Subcutaneous adipose tissue (tissue), 4 donors: ENCODE data around the gene TNRC6C. TPM values are rescaled to one million over a fixed set of nuclear protein-coding genes. Genes with fewer than 3 reads are reported as not detected.

Source experiments
- total RNA-seq, 4 donors: library from RNA; depleted of rRNA; stranded (reverse); fragments of >200 nt; gene quantifications; one replicate each; pipeline ENCODE4 v1.1.0, GENCODE V29; 2016
- TF ChIP-seq, protein P1 (sequence below): fragments of 450-650 bp; IDR thresholded peaks from one replicate; pipeline ENCODE4 v1.5.1; 2016; ENCODE audit warnings: low read depth, mild to moderate bottlenecking, control low read depth, antibody characterized with exemption, moderate library complexity

Gene TNRC6C
- total RNA-seq, 4 donors from 2014 or later: 8.2 to 33.3 (median 13.8) TPM

- TF ChIP-seq, protein P1, sequence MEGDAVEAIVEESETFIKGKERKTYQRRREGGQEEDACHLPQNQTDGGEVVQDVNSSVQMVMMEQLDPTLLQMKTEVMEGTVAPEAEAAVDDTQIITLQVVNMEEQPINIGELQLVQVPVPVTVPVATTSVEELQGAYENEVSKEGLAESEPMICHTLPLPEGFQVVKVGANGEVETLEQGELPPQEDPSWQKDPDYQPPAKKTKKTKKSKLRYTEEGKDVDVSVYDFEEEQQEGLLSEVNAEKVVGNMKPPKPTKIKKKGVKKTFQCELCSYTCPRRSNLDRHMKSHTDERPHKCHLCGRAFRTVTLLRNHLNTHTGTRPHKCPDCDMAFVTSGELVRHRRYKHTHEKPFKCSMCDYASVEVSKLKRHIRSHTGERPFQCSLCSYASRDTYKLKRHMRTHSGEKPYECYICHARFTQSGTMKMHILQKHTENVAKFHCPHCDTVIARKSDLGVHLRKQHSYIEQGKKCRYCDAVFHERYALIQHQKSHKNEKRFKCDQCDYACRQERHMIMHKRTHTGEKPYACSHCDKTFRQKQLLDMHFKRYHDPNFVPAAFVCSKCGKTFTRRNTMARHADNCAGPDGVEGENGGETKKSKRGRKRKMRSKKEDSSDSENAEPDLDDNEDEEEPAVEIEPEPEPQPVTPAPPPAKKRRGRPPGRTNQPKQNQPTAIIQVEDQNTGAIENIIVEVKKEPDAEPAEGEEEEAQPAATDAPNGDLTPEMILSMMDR: no peak
These were observed 106.2 kb downstream of the TNRC6C start for GRCh38 chr17:78064708-78065107.

- TF ChIP-seq, protein P1: no peak
These were observed 111.2 kb downstream of the TNRC6C start for GRCh38 chr17:78069695-78070094.

GRCh38 chr17:78072961-78073360, 114.5 kb downstream of the TNRC6C start:
- TF ChIP-seq, protein P1: no peak

DNA sequence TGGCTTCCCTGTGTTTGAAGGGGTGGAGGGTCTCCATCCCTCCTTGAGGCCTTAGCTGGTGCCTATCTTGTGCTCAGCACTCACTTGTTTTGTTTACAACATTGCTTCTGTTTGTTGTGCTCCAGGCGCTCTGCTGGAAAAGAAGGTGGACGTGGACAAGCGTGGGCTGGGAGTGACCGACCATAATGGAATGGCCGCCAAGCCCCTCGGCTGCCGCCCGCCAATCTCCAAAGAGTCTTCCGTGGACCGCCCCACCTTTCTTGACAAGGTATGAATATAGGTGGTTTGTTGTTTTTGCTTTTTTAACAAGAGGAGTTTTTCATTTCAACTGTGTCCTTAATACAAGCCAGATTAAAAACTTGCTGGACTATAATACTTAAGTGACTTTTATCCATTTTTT, 116.5 kb downstream of the TNRC6C start:
- TF ChIP-seq, protein P1: no peak

DNA sequence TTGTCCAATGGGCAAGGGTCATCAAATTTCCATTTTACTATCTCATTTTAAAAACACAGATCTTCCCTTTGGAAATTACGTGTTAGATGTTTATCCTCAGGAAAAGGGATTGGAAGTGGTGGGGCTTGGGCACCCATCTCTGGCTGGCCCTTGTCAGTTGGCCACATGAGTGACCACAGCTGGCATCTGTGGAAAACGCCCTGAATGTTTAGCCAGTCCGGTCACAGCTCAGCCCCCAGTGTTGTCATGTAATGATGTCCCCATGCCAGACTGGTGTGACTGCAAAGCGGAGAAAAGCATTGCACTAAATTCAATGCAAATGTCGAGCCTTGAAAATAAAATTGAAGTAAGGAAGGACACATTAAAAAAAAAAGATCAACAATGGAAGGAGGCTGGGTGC, 117.0 kb downstream of the TNRC6C start:
- TF ChIP-seq, protein P1: no peak

DNA sequence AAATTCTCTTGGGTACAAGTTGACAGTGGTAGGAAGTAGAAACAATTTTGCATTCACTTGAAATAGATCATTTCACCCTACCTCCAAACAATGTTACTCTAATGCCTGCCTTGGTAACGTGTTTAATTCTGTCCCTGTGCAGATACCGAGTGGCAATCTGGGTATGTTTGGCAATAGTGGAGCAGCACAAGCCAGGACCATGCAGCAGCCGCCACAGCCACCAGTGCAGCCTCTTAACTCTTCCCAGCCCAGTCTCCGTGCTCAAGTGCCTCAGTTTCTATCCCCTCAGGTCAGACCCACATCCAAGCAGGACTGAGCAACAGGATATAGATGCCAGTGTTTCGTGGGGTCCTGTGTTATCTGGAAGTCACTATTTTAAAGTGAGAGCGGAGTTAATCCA, 120.8 kb downstream of the TNRC6C start:
- TF ChIP-seq, protein P1: no peak

DNA sequence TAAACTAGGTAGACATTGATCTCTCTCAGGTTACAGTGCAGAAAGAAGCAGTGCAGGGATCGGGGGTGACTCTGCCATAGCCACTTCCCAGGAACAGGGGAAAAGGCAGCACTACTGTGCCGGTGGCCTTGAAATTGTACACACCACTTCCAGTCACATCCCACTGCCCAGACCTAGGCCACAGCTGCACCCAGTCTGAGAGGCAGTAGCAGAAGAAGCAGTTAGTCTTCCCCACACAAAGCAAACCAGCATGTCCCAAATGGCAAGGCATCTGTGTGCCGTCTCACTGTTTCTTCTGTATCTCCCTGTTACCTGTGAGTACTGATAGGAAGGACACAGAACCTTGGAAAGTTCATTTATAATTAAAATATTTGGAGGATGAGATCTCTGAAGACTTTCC, 123.0 kb downstream of the TNRC6C start:
- TF ChIP-seq, protein P1: no peak

GRCh38 chr17:78082988-78083387, 124.5 kb downstream of the TNRC6C start:
- TF ChIP-seq, protein P1: no peak
